Activated T-cell treated with anti-CD3 and anti-CD28 coated beads, Interleukin-2, amount 50 U/mL, for 72 hours (primary cell): ENCODE measurements around the gene ALDH16A1. TPM values are rescaled to one million over a fixed set of nuclear protein-coding genes. Genes with fewer than 3 reads are reported as not detected.

ENCODE experiments used
- ATAC-seq, 2 donors: fragments of 150-1000 bp; cut with Tn5 transposase; replicated peaks in 1 of 2; 2 replicates each; pipeline ENCODE4 v1.10.0; 2021; ENCODE audit warnings: moderate library complexity in 2 of 2, mild to moderate bottlenecking in 1 of 2
- DNase-seq, 2 donors: peaks; one replicate each; pipeline ENCODE4 v3.0.0; 2021 to 2022; ENCODE audit warnings: mixed read lengths in 1 of 2
- H3K27ac Mint-ChIP-seq: one replicate; pipeline ENCODE4 v1.8.0; 2022; ENCODE audit warnings: mild to moderate bottlenecking, moderate library complexity, mixed read lengths
- H3K27me3 Mint-ChIP-seq: one replicate; pipeline ENCODE4 v1.8.0; 2022; ENCODE audit warnings: low read depth, mixed read lengths
- H3K36me3 Mint-ChIP-seq, 2 donors: one replicate each; pipeline ENCODE4 v1.8.0; 2022; ENCODE audit warnings: mixed read lengths in 2 of 2, mild to moderate bottlenecking in 1 of 2; ENCODE audit not compliant: insufficient read depth in 2 of 2
- H3K4me1 Mint-ChIP-seq: one replicate; pipeline ENCODE4 v1.8.0; 2022; ENCODE audit warnings: low read depth, mixed read lengths
- H3K4me3 Mint-ChIP-seq, 2 donors: one replicate each; pipeline ENCODE4 v1.8.0; 2022; ENCODE audit warnings: mild to moderate bottlenecking in 2 of 2, mixed read lengths in 2 of 2, moderate library complexity in 2 of 2
- H3K9me3 Mint-ChIP-seq, 2 donors: one replicate each; pipeline ENCODE4 v1.8.0; 2022; ENCODE audit warnings: mixed read lengths in 2 of 2
- total RNA-seq, 2 donors: library from RNA; stranded (reverse); gene quantifications; one replicate each; pipeline ENCODE4 v1.2.3, GENCODE V29; 2022

Gene ALDH16A1
- total RNA-seq, 2 donors from 2014 or later, result 21.8 to 23.4 TPM

GRCh38 chr19:49515767-49516166 lies 62.7 kb downstream of the ALDH16A1 start:
- H3K4me1 Mint-ChIP-seq, result peaks cover 36% of the 10 kb centered on the region
- no peak for ATAC-seq
- no peak overlapping the region for H3K4me3 Mint-ChIP-seq
- no peak overlapping the region for H3K27ac Mint-ChIP-seq
- H3K27me3 Mint-ChIP-seq, result no peaks in the 10 kb centered on the region
- no peak for DNase-seq
- H3K36me3 Mint-ChIP-seq, result no peaks in the 10 kb centered on the region
- no peaks in the 10 kb centered on the region for H3K9me3 Mint-ChIP-seq

- Mint-ChIP-seq H3K27me3 (no peaks in the 10 kb centered on the region), H3K27ac (no peak overlapping the region), H3K9me3 (no peaks in the 10 kb centered on the region), H3K36me3 (no peaks in the 10 kb centered on the region), H3K4me1 (peaks cover 21% of the 10 kb centered on the region), H3K4me3 (no peak overlapping the region)
- DNase-seq, result no peak
- ATAC-seq, result no peak
Observed at GRCh38 chr19:49518033-49518432, 65.0 kb downstream of the ALDH16A1 start.

Other genes with a start within 250 kb of the ALDH16A1 start
- gene SLC6A16, start 128.0 kb upstream of the ALDH16A1 start, total RNA-seq, result 1 to 10 TPM; 2.0 to 3.0 TPM
- 100 to 1,000 TPM; 248 to 262 TPM for gene CD37, start 117.8 kb upstream of the ALDH16A1 start, total RNA-seq
- gene TEAD2, start 90.8 kb upstream of the ALDH16A1 start, total RNA-seq, result not detected
- gene DKKL1, start 89.3 kb upstream of the ALDH16A1 start, total RNA-seq, result not detected
- 1 to 10 TPM; 1.6 to 3.0 TPM for gene KASH5, start 65.0 kb upstream of the ALDH16A1 start, total RNA-seq
- gene PTH2, start 29.8 kb upstream of the ALDH16A1 start, total RNA-seq, result not detected
- gene GFY, start 27.8 kb upstream of the ALDH16A1 start, total RNA-seq, result not detected
- gene SLC17A7, start 11.7 kb upstream of the ALDH16A1 start, total RNA-seq, result under 1 TPM; 0.42 to 0.74 TPM
- 100 to 1,000 TPM; 128 to 132 TPM for gene PIH1D1, start 1.4 kb upstream of the ALDH16A1 start, total RNA-seq
- 10 to 100 TPM; 69.7 to 76.3 TPM for gene FLT3LG, start 21.0 kb downstream of the ALDH16A1 start, total RNA-seq
- gene RPL13A, start 34.4 kb downstream of the ALDH16A1 start, total RNA-seq, result 1,000 to 10,000 TPM; 4,603 to 5,026 TPM
- 1,000 to 10,000 TPM; 2,679 to 2,721 TPM for gene RPS11, start 43.2 kb downstream of the ALDH16A1 start, total RNA-seq
- 10 to 100 TPM; 21.2 to 24.1 TPM for gene FCGRT, start 59.4 kb downstream of the ALDH16A1 start, total RNA-seq
- 1 to 10 TPM; 3.2 to 4.3 TPM for gene RCN3, start 74.8 kb downstream of the ALDH16A1 start, total RNA-seq
- 10 to 100 TPM; 66.0 to 72.7 TPM for gene NOSIP, start 127.3 kb downstream of the ALDH16A1 start, total RNA-seq
- 1 to 10 TPM in 1 of 2 donors, under 1 TPM in 1; 0.88 to 1.1 TPM for gene PRRG2, start 128.1 kb downstream of the ALDH16A1 start, total RNA-seq
- gene PRR12, start 138.0 kb downstream of the ALDH16A1 start, total RNA-seq, result 10 to 100 TPM; 23.9 to 24.6 TPM
- 10 to 100 TPM; 11.3 to 13.5 TPM for gene RRAS, start 186.9 kb downstream of the ALDH16A1 start, total RNA-seq
- gene SCAF1, start 189.0 kb downstream of the ALDH16A1 start, total RNA-seq, result 10 to 100 TPM; 57.7 to 60.1 TPM
- 100 to 1,000 TPM; 135 to 141 TPM for gene IRF3, start 212.6 kb downstream of the ALDH16A1 start, total RNA-seq
- gene BCL2L12, start 212.7 kb downstream of the ALDH16A1 start, total RNA-seq, result 10 to 100 TPM; 80.3 to 82.6 TPM
- 100 to 1,000 TPM; 201 to 251 TPM for gene PRMT1, start 224.0 kb downstream of the ALDH16A1 start, total RNA-seq
- gene ADM5, start 236.4 kb downstream of the ALDH16A1 start, total RNA-seq, result 1 to 10 TPM; 4.1 to 8.1 TPM
- gene CPT1C, start 237.9 kb downstream of the ALDH16A1 start, total RNA-seq, result 1 to 10 TPM; 1.9 to 2.3 TPM